ENCODE measurements around the gene DCBLD1. TPM values are rescaled to one million over a fixed set of nuclear protein-coding genes. Genes with fewer than 3 reads are reported as not detected.

DCBLD1 gene
- total and polyA plus RNA-seq, 2 of the 13 experiments (the other 11 are each of a cell fraction or from before 2014, with no cell fraction given): 23.2 to 41.5 TPM

GRCh38 chr6:117477988-117478852, 4.3 kb upstream of the DCBLD1 start (continued):
- peak; percentile 62; the same call in 1 of the 2 replicates for TF ChIP-seq ARID4A (CRISPR knock-in tag; IDR thresholded peaks at IDR 0.05; ENCODE audit: borderline replicate concordance)
- TF ChIP-seq ZNF709 (CRISPR knock-in tag; IDR thresholded peaks at IDR 0.05): peak; percentile 49; the same call in 1 of the 2 replicates
- TF ChIP-seq MATR3 (CRISPR knock-in tag; IDR thresholded peaks at IDR 0.05): no peak
- TF ChIP-seq CEBPG (CRISPR knock-in tag; IDR thresholded peaks at IDR 0.05): peak; percentile 72; the same call in 1 of the 2 replicates
- TF ChIP-seq, protein P1, sequence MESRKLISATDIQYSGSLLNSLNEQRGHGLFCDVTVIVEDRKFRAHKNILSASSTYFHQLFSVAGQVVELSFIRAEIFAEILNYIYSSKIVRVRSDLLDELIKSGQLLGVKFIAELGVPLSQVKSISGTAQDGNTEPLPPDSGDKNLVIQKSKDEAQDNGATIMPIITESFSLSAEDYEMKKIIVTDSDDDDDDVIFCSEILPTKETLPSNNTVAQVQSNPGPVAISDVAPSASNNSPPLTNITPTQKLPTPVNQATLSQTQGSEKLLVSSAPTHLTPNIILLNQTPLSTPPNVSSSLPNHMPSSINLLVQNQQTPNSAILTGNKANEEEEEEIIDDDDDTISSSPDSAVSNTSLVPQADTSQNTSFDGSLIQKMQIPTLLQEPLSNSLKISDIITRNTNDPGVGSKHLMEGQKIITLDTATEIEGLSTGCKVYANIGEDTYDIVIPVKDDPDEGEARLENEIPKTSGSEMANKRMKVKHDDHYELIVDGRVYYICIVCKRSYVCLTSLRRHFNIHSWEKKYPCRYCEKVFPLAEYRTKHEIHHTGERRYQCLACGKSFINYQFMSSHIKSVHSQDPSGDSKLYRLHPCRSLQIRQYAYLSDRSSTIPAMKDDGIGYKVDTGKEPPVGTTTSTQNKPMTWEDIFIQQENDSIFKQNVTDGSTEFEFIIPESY (CRISPR knock-in tag; IDR thresholded peaks at IDR 0.05): peak; percentile 71; the same call in 1 of the 2 replicates
- peak; percentile 74; the same call in 1 of the 2 replicates for TF ChIP-seq ZSCAN9 (CRISPR knock-in tag; IDR thresholded peaks at IDR 0.05; ENCODE audit: borderline replicate concordance)
- TF ChIP-seq ZIK1 (CRISPR knock-in tag; IDR thresholded peaks at IDR 0.05; ENCODE audit: borderline replicate concordance, low read depth): no peak
- TF ChIP-seq TARDBP (CRISPR knock-in tag; IDR thresholded peaks at IDR 0.05): peak; percentile 91
- no peak for TF ChIP-seq RARG (CRISPR knock-in tag; IDR thresholded peaks at IDR 0.05; ENCODE audit: low read depth)
- TF ChIP-seq HNRNPK (IDR thresholded peaks at IDR 0.05; ENCODE audit: low read depth, low read length, poor library complexity, severe bottlenecking): no peak
- TF ChIP-seq SATB2 (CRISPR knock-in tag; IDR thresholded peaks at IDR 0.05): no peak
- TF ChIP-seq FOXO1 (CRISPR knock-in tag; IDR thresholded peaks at IDR 0.05): peak; percentile 86
- no peak for TF ChIP-seq PAX8 (CRISPR knock-in tag; IDR thresholded peaks at IDR 0.05; ENCODE audit: borderline replicate concordance)
- TF ChIP-seq ZSCAN20 (CRISPR knock-in tag; IDR thresholded peaks at IDR 0.05; ENCODE audit: borderline replicate concordance): no peak
- no peak for TF ChIP-seq GLI4 (CRISPR knock-in tag; IDR thresholded peaks at IDR 0.05; ENCODE audit: borderline replicate concordance)
- no peak for TF ChIP-seq KDM5B (CRISPR knock-in tag; IDR thresholded peaks at IDR 0.05; ENCODE audit: borderline replicate concordance)
- TF ChIP-seq, protein P2, sequence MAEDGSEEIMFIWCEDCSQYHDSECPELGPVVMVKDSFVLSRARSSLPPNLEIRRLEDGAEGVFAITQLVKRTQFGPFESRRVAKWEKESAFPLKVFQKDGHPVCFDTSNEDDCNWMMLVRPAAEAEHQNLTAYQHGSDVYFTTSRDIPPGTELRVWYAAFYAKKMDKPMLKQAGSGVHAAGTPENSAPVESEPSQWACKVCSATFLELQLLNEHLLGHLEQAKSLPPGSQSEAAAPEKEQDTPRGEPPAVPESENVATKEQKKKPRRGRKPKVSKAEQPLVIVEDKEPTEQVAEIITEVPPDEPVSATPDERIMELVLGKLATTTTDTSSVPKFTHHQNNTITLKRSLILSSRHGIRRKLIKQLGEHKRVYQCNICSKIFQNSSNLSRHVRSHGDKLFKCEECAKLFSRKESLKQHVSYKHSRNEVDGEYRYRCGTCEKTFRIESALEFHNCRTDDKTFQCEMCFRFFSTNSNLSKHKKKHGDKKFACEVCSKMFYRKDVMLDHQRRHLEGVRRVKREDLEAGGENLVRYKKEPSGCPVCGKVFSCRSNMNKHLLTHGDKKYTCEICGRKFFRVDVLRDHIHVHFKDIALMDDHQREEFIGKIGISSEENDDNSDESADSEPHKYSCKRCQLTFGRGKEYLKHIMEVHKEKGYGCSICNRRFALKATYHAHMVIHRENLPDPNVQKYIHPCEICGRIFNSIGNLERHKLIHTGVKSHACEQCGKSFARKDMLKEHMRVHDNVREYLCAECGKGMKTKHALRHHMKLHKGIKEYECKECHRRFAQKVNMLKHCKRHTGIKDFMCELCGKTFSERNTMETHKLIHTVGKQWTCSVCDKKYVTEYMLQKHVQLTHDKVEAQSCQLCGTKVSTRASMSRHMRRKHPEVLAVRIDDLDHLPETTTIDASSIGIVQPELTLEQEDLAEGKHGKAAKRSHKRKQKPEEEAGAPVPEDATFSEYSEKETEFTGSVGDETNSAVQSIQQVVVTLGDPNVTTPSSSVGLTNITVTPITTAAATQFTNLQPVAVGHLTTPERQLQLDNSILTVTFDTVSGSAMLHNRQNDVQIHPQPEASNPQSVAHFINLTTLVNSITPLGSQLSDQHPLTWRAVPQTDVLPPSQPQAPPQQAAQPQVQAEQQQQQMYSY (CRISPR knock-in tag; IDR thresholded peaks at IDR 0.05): no peak
